Natural killer cell treated with Interleukin-12 subunit alpha and Interleukin-12 subunit beta and Interleukin-15 and Interleukin-18, amount 100 ng/mL, for 72 hours (primary cell): ENCODE measurements around the gene SUMF1. TPM values are rescaled to one million over a fixed set of nuclear protein-coding genes. Genes with fewer than 3 reads are reported as not detected.
"Not testable (repeated sequence)": the region's sequence is repeated elsewhere in the genome, so short reads cannot be mapped to it uniquely, and the experiment has no call there.

ENCODE experiments used
- ATAC-seq, 2 donors: fragments of 150-1000 bp; cut with Tn5 transposase in 1 of 2; sonication (Bioruptor Pico), chemical (Tn5 transposase) in 1 of 2; 2 replicates each; pipeline ENCODE4 v1.10.0; 2021
- DNase-seq: peaks from one replicate; pipeline ENCODE4 v3.0.0; 2022; ENCODE audit warnings: low spot score
- H3K27ac Mint-ChIP-seq, 2 donors: 1 replicate in 1 of 2; 2 replicates in 1 of 2; pipeline ENCODE4 v1.8.0; 2022; ENCODE audit warnings: mixed read lengths in 2 of 2, mild to moderate bottlenecking in 1 of 2, moderate library complexity in 1 of 2
- H3K27me3 Mint-ChIP-seq, 2 donors: 1 replicate in 1 of 2; 2 replicates in 1 of 2; pipeline ENCODE4 v1.8.0; 2022; ENCODE audit warnings: mixed read lengths in 2 of 2
- H3K36me3 Mint-ChIP-seq: one replicate; pipeline ENCODE4 v1.8.0; 2022; ENCODE audit warnings: mixed read lengths
- H3K4me1 Mint-ChIP-seq, 2 donors: 1 replicate in 1 of 2; 2 replicates in 1 of 2; pipeline ENCODE4 v1.8.0; 2022; ENCODE audit warnings: low read depth in 2 of 2, mixed read lengths in 2 of 2, mild to moderate bottlenecking in 1 of 2
- H3K4me3 Mint-ChIP-seq: one replicate; pipeline ENCODE4 v1.8.0; 2022; ENCODE audit warnings: mixed read lengths
- H3K9me3 Mint-ChIP-seq: 2 replicates; pipeline ENCODE4 v1.8.0; 2022; ENCODE audit warnings: mixed read lengths
- total RNA-seq, 2 donors: library from RNA; stranded (reverse); gene quantifications; one replicate each; pipeline ENCODE4 v1.2.3, GENCODE V29; 2022

SUMF1 gene
- total RNA-seq, 2 donors from 2014 or later, result 13.6 to 13.7 TPM

DNA sequence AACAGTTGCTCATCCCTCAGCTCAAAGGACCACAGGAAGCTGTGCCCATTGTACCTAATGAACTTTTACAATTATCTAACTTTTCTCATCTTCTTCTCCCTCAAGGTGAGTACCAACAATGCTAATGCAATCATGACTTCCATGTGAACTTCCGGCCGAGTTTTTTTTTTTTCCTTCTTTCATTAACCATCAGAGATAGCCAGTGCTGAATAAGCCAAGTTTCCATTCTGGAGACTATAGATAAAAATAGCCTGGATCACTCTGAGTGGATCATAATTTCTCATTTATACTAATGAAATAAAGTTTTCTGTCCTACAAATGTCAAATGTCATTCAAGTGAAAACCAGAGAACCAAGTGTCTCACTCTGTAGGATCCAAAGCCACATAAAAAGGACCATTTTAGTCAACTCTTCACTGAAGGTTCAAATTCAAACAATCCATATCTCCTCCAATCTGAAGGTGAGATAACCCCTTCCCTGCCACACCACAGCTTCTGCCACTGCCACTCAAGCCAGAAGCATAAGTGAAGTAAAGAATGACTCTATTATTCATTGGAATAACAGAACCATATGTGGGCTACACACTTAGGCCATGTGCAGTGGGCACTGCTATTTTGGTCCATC lies 5.5 kb downstream of the SUMF1 start:
- H3K27me3 Mint-ChIP-seq, result no peaks in the 10 kb centered on the region
- no peaks in the 10 kb centered on the region for H3K36me3 Mint-ChIP-seq
- no peaks in the 10 kb centered on the region for H3K9me3 Mint-ChIP-seq
- H3K4me1 Mint-ChIP-seq, result peaks cover 14 to 18% of the 10 kb centered on the region in 2 donors
- H3K27ac Mint-ChIP-seq, result no peak overlapping the region
- ATAC-seq (no peak), DNase-seq (no peak)
- no peak overlapping the region for H3K4me3 Mint-ChIP-seq

- no peak for ATAC-seq
- Mint-ChIP-seq H3K27me3 (no peaks in the 10 kb centered on the region), H3K4me1 (peaks cover 6 to 7% of the 10 kb centered on the region in 2 donors), H3K36me3 (no peaks in the 10 kb centered on the region), H3K27ac (no peak overlapping the region), H3K4me3 (no peak overlapping the region), H3K9me3 (no peaks in the 10 kb centered on the region)
- no peak for DNase-seq
These were observed 6.7 kb downstream of the SUMF1 start for GRCh38 chr3:4460334-4460733.

DNA sequence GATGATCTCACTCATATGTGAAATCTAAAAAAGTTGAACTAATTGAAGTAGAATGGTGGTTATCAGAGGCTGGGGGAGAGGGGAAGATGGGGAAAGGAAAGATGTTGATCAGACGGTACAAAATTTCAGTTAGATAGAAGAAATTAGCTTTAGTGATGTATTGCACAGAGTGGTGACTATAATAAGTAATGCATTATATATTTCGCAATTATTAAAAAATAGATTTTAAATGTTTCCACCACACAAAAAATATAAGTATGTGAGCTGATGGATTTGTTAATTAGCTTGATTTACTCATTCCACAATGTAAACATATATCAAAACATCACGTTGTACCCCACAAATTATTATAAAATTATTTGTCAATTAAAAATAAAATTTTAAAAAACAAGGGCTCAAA lies 8.1 kb downstream of the SUMF1 start:
- Mint-ChIP-seq H3K36me3 (no peaks in the 10 kb centered on the region), H3K4me3 (no peak overlapping the region), H3K27ac (no peak overlapping the region), H3K4me1 (peaks cover 5 to 6% of the 10 kb centered on the region in 2 donors), H3K9me3 (no peaks in the 10 kb centered on the region), H3K27me3 (no peaks in the 10 kb centered on the region)
- ATAC-seq (no peak), DNase-seq (no peak)

GRCh38 chr3:4456780-4457179 lies 10.3 kb downstream of the SUMF1 start:
- H3K4me1 Mint-ChIP-seq, DNase-seq, H3K4me3 Mint-ChIP-seq, ATAC-seq, H3K36me3 Mint-ChIP-seq, H3K9me3 Mint-ChIP-seq, H3K27ac Mint-ChIP-seq, H3K27me3 Mint-ChIP-seq: not testable (repeated sequence)

GRCh38 chr3:4454142-4454541 lies 12.9 kb downstream of the SUMF1 start:
- Mint-ChIP-seq H3K9me3 (no peaks in the 10 kb centered on the region), H3K27me3 (no peaks in the 10 kb centered on the region), H3K36me3 (peaks cover 5% of the 10 kb centered on the region), H3K27ac (no peak overlapping the region), H3K4me1 (peaks cover 0 to 6% of the 10 kb centered on the region in 2 donors), H3K4me3 (no peak overlapping the region)
- DNase-seq (no peak), ATAC-seq (no peak)

DNA sequence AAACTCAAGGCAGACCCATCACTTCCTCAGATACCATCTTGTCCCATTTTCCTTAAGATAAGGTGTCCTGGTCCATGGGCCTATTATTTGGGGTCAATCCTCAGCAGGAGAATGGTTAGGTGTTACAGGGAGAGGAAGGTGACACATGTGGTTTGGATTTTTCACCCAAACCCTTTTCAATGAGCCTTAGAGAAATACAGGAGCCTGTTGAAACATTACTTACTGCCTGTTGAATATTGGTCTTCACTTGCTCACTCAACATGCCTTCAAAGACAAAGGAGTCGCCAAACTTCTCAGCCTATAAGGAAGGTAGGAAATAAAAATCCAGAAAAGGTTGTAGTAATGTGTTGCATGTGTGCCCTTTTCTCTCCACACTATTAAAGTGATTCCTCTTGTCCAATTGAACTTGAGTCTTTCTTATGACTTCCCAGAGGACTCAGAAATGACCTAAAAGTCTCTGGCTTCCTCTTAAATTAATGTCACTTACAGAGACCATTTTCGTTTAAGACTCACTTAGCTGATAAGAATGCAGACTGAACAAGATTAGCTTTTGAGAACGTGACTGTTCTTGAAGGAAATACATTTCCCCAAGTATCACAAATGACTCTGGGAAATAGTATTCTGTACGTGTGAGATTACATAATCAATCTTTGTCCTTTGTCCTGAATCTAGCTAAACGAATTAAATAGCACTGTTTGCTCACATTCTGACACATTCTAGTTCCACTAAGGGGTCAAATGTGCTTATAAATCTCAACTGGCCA lies 17.8 kb downstream of the SUMF1 start:
- Mint-ChIP-seq H3K27ac (no peak overlapping the region), H3K27me3 (no peaks in the 10 kb centered on the region), H3K9me3 (no peaks in the 10 kb centered on the region), H3K4me3 (no peak overlapping the region), H3K4me1 (no peaks in the 10 kb centered on the region), H3K36me3 (peaks cover 5% of the 10 kb centered on the region)
- ATAC-seq (no peak), DNase-seq (no peak)

DNA sequence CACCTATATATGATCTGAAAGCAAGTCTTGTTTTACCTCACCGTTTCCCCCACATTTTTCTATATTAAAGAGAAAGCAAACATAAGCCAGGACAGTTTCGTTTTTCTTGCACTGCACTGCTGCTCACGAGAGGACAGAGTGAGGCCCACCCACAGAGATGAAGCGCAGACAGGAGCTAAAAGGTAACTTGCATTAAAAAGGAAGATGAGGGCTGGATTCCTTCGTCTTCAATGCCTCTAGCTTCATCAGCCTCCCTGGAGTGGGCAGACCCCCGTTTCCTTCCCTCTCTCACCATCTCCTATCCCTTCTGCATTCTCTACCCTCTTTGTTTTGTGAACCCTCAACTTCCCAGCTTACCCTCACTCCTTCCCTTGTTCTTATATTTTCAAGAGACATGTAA lies 18.9 kb downstream of the SUMF1 start:
- ATAC-seq, result no peak
- no peaks in the 10 kb centered on the region for H3K4me1 Mint-ChIP-seq
- peaks cover 5% of the 10 kb centered on the region for H3K36me3 Mint-ChIP-seq
- H3K27ac Mint-ChIP-seq, result no peak overlapping the region
- no peaks in the 10 kb centered on the region for H3K9me3 Mint-ChIP-seq
- no peaks in the 10 kb centered on the region for H3K27me3 Mint-ChIP-seq
- no peak overlapping the region for H3K4me3 Mint-ChIP-seq
- no peak for DNase-seq

DNA sequence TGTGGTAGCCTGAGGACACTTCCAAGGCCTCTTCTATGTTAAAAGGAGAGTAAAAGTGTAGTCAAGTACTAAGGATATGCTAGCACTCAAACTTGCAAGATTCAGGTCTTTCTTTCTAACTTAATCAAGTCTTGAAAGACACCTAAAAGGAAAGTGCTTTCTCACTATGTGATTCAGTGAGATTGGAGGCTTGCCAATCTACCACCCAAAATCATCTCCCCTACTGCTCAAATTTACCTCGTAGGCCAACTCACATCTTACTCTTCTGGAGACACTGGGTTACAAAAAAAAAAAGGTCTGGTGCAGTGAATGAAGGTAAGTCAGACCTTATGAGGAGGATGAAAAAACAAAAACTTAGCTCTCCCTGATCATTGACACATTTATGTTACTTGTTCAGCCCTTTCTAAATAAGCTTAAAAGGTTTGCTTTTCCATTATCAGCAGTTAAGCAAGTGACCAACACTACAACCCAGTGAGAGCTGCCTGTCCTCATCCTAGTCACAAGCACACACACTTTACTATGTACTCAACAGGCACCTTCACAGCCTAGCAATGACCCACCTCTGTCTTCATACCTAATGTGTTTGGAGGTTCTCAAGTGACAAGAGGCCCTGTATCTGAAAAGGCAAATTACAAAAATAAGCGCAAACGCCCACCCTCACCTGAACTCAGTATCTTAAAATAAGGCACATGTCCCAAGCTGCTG lies 19.6 kb downstream of the SUMF1 start:
- Mint-ChIP-seq H3K27me3 (no peaks in the 10 kb centered on the region), H3K4me1 (peaks cover 0 to 3% of the 10 kb centered on the region in 2 donors), H3K4me3 (no peak overlapping the region), H3K27ac (no peak overlapping the region), H3K36me3 (peaks cover 5% of the 10 kb centered on the region), H3K9me3 (no peaks in the 10 kb centered on the region)
- ATAC-seq, result no peak
- no peak for DNase-seq

DNA sequence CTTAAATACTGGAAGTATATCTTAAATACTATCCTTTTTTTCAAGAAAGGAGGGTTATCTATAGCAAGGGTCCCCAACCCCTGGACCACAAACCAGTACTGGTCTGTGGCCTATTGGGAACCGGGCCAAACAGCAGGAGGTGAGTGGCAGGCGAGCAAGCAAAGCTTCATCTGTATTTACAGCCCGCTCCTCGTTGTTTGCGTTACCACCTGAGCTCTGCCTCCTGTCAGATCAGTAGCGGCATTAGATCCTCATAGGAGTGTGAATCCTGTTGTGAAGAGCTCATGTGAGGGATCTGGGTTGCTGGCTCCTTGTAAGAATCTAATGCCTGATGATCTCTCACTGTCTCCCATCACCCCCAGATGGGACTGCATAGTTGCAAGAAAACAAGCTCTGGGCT lies 26.1 kb downstream of the SUMF1 start:
- Mint-ChIP-seq H3K4me1 (peaks cover 0 to 6% of the 10 kb centered on the region in 2 donors), H3K27ac (no peak overlapping the region), H3K27me3 (no peaks in the 10 kb centered on the region), H3K36me3 (no peaks in the 10 kb centered on the region), H3K4me3 (no peak overlapping the region), H3K9me3 (no peaks in the 10 kb centered on the region)
- no peak for DNase-seq
- ATAC-seq, result no peak

DNA sequence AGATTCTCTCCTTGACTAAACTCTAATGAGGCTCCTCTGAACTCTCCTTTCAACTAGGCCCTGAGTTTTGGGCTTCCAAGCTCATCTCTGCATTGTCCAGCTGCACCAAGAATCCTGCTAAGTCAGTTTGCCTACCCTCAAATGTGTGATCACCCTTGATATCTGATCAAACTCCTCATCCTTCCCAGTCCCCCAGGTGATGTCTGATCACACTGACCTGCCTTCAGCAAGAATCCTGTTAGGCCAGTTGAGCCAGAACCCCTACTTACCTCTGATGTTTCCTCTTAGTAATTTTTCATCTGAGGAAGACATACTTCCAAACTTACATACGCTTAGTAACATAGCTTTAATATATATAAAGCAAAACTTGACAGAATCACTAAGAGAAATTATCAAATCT lies 28.8 kb downstream of the SUMF1 start:
- Mint-ChIP-seq H3K4me3 (no peak overlapping the region), H3K27me3 (no peaks in the 10 kb centered on the region)

DNA sequence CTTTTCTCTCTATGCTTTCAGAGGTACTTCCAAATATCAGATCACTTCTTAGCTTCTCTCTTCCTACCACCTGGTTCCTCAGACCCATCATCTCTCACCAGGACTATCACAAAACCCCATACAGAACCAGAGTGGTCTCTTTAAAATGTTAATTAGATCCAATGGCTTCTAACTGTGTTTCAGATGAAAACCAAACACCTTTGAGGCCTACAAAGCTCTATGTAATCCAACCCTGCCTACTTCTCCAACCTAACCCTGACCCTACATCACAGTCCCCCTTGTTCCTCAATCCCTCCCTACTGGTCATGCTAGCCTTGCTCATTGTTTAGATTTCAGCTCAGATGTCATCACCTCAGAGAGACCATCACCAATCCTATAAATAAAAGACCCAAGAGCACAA lies 34.8 kb downstream of the SUMF1 start:
- ATAC-seq (no peak), DNase-seq (no peak)
- Mint-ChIP-seq H3K27ac (no peak overlapping the region), H3K4me1 (peaks cover 0 to under 1% of the 10 kb centered on the region in 2 donors), H3K9me3 (no peaks in the 10 kb centered on the region), H3K36me3 (peaks cover 18% of the 10 kb centered on the region), H3K4me3 (no peak overlapping the region), H3K27me3 (no peaks in the 10 kb centered on the region)

More for the DNA sequence above, 28.8 kb downstream of the SUMF1 start:
- Mint-ChIP-seq H3K4me1 (peaks cover 0 to 6% of the 10 kb centered on the region in 2 donors), H3K9me3 (no peaks in the 10 kb centered on the region), H3K36me3 (peaks cover 6% of the 10 kb centered on the region), H3K27ac (no peak overlapping the region)
- ATAC-seq, result no peak
- no peak for DNase-seq

DNA sequence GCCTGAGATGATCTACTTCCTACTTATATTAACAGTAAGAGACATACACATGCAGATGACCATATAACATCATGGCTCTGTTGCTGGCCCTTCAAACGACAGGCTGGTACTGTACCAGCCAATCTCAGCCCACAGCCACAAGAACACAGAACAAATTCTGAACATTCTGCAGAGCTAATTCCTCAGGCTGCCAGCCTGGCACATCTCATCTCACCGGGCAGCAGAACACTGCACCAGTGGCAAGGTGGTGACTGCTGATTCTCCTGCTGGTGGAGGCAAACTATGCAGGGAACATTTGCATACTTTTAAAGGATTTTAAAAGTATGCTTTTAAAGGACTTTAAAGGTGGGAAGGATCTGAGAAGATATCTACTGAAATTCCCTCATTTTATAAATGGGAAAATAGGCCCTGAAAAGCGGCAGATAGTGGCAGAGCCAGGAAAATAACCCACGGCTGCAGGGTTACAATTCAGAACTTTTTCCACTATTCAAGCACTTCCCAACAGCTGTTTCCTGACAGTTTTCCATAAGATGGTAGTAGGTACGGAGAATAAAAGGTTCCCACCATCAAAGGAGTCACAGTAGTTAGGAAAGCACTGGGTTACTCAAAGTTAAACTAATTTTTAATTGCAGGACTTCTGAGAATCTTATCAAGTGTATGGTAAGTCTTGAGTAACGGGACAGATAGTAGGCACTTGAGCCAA lies 37.3 kb downstream of the SUMF1 start:
- no peak overlapping the region for H3K4me3 Mint-ChIP-seq
- H3K36me3 Mint-ChIP-seq, result peaks cover 18% of the 10 kb centered on the region
- H3K9me3 Mint-ChIP-seq, result no peaks in the 10 kb centered on the region
- H3K27ac Mint-ChIP-seq, result no peak overlapping the region
- peaks cover 18 to 19% of the 10 kb centered on the region in 2 donors for H3K4me1 Mint-ChIP-seq
- no peaks in the 10 kb centered on the region for H3K27me3 Mint-ChIP-seq
- ATAC-seq (no peak), DNase-seq (no peak)

DNA sequence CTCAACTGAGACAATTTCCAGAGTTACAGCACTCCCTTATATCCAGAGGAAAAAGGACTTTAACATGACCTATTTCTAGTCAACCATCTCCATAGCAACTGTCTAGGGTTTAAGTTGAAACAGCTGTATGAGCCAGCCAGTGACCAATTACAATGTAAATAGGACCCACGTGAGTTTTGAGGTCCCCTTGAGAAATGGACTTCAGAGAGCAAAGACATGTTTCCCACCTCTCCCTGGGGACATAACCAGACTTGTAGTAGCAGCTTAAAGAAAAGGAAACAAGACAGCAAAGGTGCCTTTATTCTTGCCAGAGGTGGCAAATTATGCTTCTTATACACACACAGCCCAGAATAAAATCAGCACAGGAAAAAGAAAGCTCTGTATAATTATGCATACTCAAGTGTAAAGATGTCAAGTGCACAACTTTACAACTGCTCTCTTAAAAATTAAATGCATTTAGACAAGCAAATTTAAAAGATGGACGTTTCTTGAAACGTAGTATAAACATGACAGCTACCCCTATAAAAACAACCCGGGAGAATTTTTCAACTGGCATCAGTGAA lies 40.2 kb downstream of the SUMF1 start:
- ATAC-seq (peak in 1 of 2 donors; percentile 67), DNase-seq (no peak)
- peak overlapping the region in 1 of 2 donors; percentile 37 for H3K27ac Mint-ChIP-seq
- peaks cover 3% of the 10 kb centered on the region for H3K36me3 Mint-ChIP-seq
- H3K27me3 Mint-ChIP-seq, result no peaks in the 10 kb centered on the region
- H3K4me1 Mint-ChIP-seq, result peaks cover 18 to 19% of the 10 kb centered on the region in 2 donors
- no peak overlapping the region for H3K4me3 Mint-ChIP-seq
- H3K9me3 Mint-ChIP-seq, result no peaks in the 10 kb centered on the region
